ENCODE results near the gene TRPV2. TPM values are rescaled to one million over a fixed set of nuclear protein-coding genes. Genes with fewer than 3 reads are reported as not detected.

TRPV2 gene
- total and polyA plus RNA-seq, 2 of the 4 experiments (the other 2 are of a cell fraction): 30.8 to 32.8 TPM

GRCh38 chr17:16447676-16448075 lies 32.3 kb downstream of the TRPV2 start:
- no peak overlapping the region for H4K91ac ChIP-seq (ENCODE audit: insufficient read depth, low read depth, low read length)
- ChIA-PET CTCF (interaction anchor here (1.5 kb wide), 1 partner anchor 84 kb away, joined by 5 read pairs; no protein-coding TSS in a partner anchor), POLR2A (ENCODE audit: unreplicated experiment) (no interaction called here)
- H2BK20ac ChIP-seq (ENCODE audit: low read depth, low read length): no peak overlapping the region
- no peak overlapping the region for H3K56ac ChIP-seq (ENCODE audit: extremely low read depth, insufficient read depth, low read length)
- no peak for ATAC-seq (ENCODE audit: low read depth)
- H4K5ac ChIP-seq (ENCODE audit: low read depth, low read length): no peak overlapping the region
- no peak overlapping the region for H2BK120ac ChIP-seq (ENCODE audit: low read depth, low read length)
- no peak overlapping the region for H3K27ac ChIP-seq (ENCODE audit: insufficient read depth, low read length)
- BruUV-seq (replicated peaks): no TSS peak
- intact Hi-C loops (cut with micrococcal nuclease) (no loop called here), dilution Hi-C loops (cut with HindIII; ENCODE audit: low sequenced_read_pairs, unreplicated experiment) (no loop called here), in situ Hi-C loops (cut with MboI; ENCODE audit: low sequenced_read_pairs) (no loop called here)
- H3K9ac ChIP-seq (ENCODE audit: low read depth, low read length): no peak overlapping the region
- H2AK9ac ChIP-seq (replicated peaks; ENCODE audit: low read depth, low read length, poor library complexity): no peak overlapping the region
- no peak overlapping the region for H3K14ac ChIP-seq (replicated peaks; ENCODE audit: low read depth, low read length)
- H3K23ac ChIP-seq (ENCODE audit: low read depth, low read length): no peak overlapping the region
- no peak overlapping the region for H3K18ac ChIP-seq (ENCODE audit: low read depth, low read length)
- no peaks in the 10 kb centered on the region for H3K27me3 ChIP-seq (ENCODE audit: control insufficient read depth, insufficient read depth, low read length)
- H3K4me1 ChIP-seq (ENCODE audit: control insufficient read depth, insufficient read depth, low read length): peaks cover 2% of the 10 kb centered on the region; the same call in 1 of the 2 replicates
- H3K4me3 ChIP-seq (ENCODE audit: insufficient read depth, low read depth, low read length): no peak overlapping the region
- H2AK5ac ChIP-seq (ENCODE audit: low read depth, low read length): no peak overlapping the region
- no peak for DNase-seq
- peaks cover 30% of the 10 kb centered on the region for H3K9me1 ChIP-seq (ENCODE audit: insufficient read depth, low read length)
- H3K4me2 ChIP-seq (ENCODE audit: low read depth, low read length): no peak overlapping the region
- no peak for TF ChIP-seq POLR2A (IDR thresholded peaks at IDR 0.05; ENCODE audit: low read depth, low read length)
- no peak for TF ChIP-seq CHD1 (IDR thresholded peaks at IDR 0.05; ENCODE audit: low read depth, low read length)
- TF ChIP-seq MXI1 (IDR thresholded peaks at IDR 0.05; ENCODE audit: borderline replicate concordance, low read depth, low read length): no peak
- TF ChIP-seq CTCF (conservative IDR thresholded peaks at IDR 0.05; ENCODE audit: low read depth, low read length): no peak
- no peak for TF ChIP-seq BHLHE40 (IDR thresholded peaks at IDR 0.05; ENCODE audit: low read depth, low read length)
- TF ChIP-seq RAD21 (IDR thresholded peaks at IDR 0.05; ENCODE audit: low read length): no peak
- TF ChIP-seq FOS (IDR thresholded peaks at IDR 0.05; ENCODE audit: low read depth, low read length): no peak
- no peak for TF ChIP-seq NFE2L2 (IDR thresholded peaks at IDR 0.05; ENCODE audit: low read depth, low read length)
- TF ChIP-seq MAFK (IDR thresholded peaks at IDR 0.05; ENCODE audit: low read depth, low read length): no peak
- no peak for TF ChIP-seq CEBPB (IDR thresholded peaks at IDR 0.05; ENCODE audit: low read depth, low read length)
- no peak for TF ChIP-seq RFX5 (IDR thresholded peaks at IDR 0.05; ENCODE audit: low read depth, low read length)
- TF ChIP-seq SMC3 (IDR thresholded peaks at IDR 0.05; ENCODE audit: low read depth, low read length): no peak
- TF ChIP-seq, protein P1, sequence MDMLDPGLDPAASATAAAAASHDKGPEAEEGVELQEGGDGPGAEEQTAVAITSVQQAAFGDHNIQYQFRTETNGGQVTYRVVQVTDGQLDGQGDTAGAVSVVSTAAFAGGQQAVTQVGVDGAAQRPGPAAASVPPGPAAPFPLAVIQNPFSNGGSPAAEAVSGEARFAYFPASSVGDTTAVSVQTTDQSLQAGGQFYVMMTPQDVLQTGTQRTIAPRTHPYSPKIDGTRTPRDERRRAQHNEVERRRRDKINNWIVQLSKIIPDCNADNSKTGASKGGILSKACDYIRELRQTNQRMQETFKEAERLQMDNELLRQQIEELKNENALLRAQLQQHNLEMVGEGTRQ (IDR thresholded peaks at IDR 0.05; ENCODE audit: low read depth, low read length): no peak
- no peak for TF ChIP-seq MAZ (IDR thresholded peaks at IDR 0.05; ENCODE audit: borderline replicate concordance, low read depth, low read length)
- H3K9me3 ChIP-seq (ENCODE audit: control insufficient read depth, insufficient read depth, low read length): no peaks in the 10 kb centered on the region
- WGBS, 2 experiments (ENCODE audit: extremely low coverage in 2 of 2, insufficient read length in 1 of 2): 100% methylated on average over 2 of the region's 8 CpGs; no CpG with 5 or more reads in 1 of the 2 experiments
- no peak overlapping the region for H2BK5ac ChIP-seq (ENCODE audit: low read depth, low read length, poor library complexity, severe bottlenecking)
- H4K8ac ChIP-seq (ENCODE audit: low read depth in 2 of 2, low read length in 2 of 2): no peak overlapping the region
- H3K36me3 ChIP-seq (ENCODE audit: control insufficient read depth, insufficient read depth, low read length): peaks cover 50% of the 10 kb centered on the region
- H2BK15ac ChIP-seq (ENCODE audit: low read depth, low read length): no peak overlapping the region
- no peak overlapping the region for H2AFZ ChIP-seq (replicated peaks; ENCODE audit: low read length, poor library complexity)
- H4K20me1 ChIP-seq (ENCODE audit: insufficient read depth, low read length): peaks cover 79% of the 10 kb centered on the region
- no peak overlapping the region for H3K4ac ChIP-seq (ENCODE audit: low read depth, low read length)
- peaks cover 4 to 72% of the 10 kb centered on the region in 2 experiments for H3K79me1 ChIP-seq (ENCODE audit: low read depth in 1 of 2, low read length in 2 of 2)

Data from IMR-90 (cell line).